Measurements from ENCODE around the gene RAB1A.
A peak's percentile ranks its signal among the peaks of the same experiment; 100 is the strongest.

The RAB1A gene

GRCh38 chr2:65081232-65081685 lies 48.6 kb downstream of the RAB1A start:
- no peak for DNase-seq

DNA sequence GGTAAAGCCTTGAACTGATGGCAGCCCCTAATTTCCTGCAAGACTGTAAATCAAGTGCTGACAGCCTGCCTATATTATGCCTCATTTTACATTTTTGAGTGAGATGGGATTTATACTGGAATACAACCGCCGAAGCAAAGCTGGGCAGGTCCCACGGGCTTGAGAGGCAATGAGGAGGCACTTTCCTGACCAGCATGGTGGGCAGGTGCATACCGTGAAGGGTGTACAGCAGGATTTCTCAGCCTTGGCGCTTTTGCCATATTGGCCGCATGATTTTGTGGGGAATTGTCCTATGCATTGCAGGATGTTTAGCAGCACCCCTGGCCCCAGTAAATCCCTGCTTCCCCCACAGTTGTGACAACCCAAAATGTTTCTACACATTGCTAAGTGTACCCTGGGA lies 50.9 kb downstream of the RAB1A start:
- DNase-seq, result no peak

DNA sequence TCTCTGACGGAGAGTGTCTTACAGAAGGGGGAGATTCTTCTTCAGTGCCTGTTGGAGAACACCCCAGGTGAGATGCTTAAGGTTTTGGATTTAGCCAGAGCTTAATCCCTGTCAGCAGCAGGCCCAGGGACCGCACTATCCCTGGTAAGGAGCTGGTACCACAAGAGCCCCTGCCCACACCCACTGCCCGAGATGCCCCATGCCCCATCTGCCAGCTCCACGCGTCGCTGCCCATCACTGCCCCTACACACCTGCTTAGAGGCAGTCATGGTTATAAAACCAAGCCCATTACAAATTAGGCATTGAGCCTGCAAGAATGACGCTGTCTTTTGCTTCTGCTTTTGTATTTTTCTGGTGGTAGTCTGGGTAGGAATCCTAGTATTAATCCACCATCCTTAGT lies 52.0 kb downstream of the RAB1A start:
- no peak for DNase-seq

DNA sequence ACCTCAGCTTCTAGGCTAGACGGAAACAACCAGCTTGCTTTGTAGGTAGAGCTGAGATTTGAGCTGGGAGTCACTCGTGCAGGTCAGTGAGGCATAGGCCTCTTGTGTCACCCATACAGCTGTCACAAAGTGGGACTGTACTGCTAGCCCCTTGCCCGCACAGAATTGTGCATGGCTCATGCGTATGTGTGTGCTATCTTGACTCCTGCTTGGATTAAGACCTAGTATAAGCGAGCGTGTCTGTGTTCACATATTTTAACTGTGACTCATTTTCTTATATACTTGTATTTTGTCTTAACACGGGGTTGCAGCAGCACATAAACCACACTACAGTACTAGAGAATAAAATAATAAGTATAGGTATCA lies 53.6 kb downstream of the RAB1A start:
- DNase-seq, result no peak

GRCh38 chr2:65075605-65076344 lies 54.1 kb downstream of the RAB1A start:
- DNase-seq, result no peak

DNA sequence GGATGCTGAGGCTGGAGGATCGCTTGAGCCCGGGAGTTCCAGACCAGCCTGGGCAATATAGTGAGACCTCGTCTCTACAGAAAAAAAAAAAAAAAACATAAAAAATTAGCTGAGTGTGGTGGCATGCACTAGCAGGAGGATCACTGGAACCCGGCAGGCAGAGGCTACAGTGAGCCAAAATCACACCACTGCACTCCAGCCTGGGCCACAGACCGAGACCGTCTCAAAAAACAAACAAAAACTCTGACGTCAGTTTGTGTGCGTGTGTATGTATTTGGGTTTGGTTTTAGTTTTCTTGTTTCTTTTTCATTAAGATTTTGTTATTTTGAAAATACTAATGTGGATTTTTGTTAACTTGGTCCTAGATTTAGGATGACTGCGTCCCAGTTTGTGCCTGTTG lies 54.7 kb downstream of the RAB1A start:
- no peak for DNase-seq

DNA sequence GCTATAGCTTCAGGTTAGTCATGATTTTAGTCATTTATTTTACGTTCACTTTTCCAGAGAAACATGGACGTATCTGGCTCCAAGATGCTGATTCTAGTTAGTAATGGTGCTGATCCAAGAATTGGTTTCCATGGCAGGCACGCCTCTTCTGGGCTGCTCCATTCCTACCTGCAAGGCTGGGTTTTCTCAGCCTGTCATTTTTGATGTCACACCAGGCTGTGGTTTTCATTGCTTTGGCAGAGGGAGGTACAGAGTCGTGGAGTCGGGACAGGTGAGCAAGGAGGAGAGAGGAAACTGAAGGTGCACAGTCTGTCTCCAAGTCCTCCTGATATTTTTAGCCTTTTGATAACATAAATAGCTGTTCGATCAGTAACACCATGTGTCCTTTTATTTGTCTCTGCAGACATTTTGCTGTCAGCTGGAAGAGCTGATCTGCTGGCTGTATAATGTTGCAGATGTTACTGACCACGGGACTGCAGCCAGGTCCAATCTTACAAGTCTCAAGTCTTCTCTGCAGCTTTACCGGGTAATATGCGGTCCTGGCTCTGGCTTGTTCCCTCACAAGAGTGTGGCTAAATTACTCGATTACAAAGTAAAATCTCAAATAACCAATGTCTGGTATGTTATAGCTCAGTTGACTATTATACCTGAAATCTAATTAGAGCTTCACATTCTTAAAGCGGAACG lies 55.9 kb downstream of the RAB1A start:
- DNase-seq, result no peak

- DNase-seq, result no peak
Observed at GRCh38 chr2:65072181-65072970, 57.5 kb downstream of the RAB1A start.

- no peak for DNase-seq
Observed at GRCh38 chr2:65071499-65072180, 58.3 kb downstream of the RAB1A start.

DNA sequence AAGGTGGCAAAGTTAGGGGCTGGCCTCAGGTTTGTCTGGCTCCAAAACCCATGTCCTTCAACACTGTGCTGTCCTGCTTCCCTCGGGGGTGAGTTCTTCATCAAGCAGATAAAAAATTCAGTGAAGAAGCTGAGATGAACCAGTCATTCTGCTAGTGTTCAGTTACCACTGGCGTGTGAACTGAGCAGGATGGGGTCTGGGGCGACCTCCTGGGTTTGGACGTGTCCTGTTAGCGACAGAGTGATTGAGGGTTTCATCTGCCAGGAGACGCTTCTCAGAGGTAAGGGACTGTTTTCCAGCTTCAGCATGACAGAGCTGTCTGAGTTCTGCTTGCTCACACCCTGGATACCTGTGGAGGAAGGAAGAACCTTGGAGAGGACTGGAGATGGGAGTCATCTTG lies 59.0 kb downstream of the RAB1A start:
- no peak for DNase-seq

- no peak for DNase-seq
Observed at GRCh38 chr2:65070172-65070830, 59.6 kb downstream of the RAB1A start.

- no peak for DNase-seq
Observed at GRCh38 chr2:65069439-65069824, 60.5 kb downstream of the RAB1A start.

GRCh38 chr2:65067806-65068553 lies 61.9 kb downstream of the RAB1A start:
- DNase-seq, result no peak

GRCh38 chr2:65064728-65065552 lies 65.0 kb downstream of the RAB1A start:
- DNase-seq, result peak; percentile 18

GRCh38 chr2:65062843-65063825 lies 66.8 kb downstream of the RAB1A start:
- no peak for DNase-seq

GRCh38 chr2:65061910-65062339 lies 68.0 kb downstream of the RAB1A start:
- DNase-seq, result no peak

- DNase-seq, result no peak
Observed at GRCh38 chr2:65061146-65061909, 68.6 kb downstream of the RAB1A start.

- no peak for DNase-seq
Observed at GRCh38 chr2:65059071-65059470, 70.8 kb downstream of the RAB1A start.

Data from activated CD4-positive, alpha-beta T cell treated with anti-CD3 and anti-CD28 coated beads, Interleukin-2, amount 50 U/mL, for 1 hour (primary cell).